ENCODE data around the gene MYOZ1. TPM values are rescaled to one million over a fixed set of nuclear protein-coding genes. Genes with fewer than 3 reads are reported as not detected.

MYOZ1 gene
- total and polyA plus RNA-seq, 2 of the 4 experiments (the other 2 are of a cell fraction) = 0.18 to 0.29 TPM

DNA sequence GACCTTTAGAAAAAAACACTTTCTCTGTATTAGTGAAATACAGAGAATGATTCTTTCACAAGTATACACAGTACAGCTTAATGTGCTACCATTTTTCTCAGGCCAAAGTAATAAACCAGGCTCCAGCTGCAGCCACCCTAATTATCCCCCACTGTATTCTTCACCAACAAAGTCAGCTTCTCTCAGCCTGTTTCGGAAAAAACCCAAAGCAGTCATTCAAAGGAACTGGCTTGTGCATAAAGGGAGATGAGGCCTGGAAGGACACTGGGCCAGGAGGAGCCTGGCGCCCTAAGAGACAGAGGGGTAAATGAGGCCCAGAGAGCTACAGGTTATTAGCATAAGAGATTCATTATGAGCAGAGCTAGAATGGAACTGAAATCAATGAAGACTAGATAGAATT is 59.4 kb downstream of the MYOZ1 start:
- DNase-seq = no peak
- no peaks in the 10 kb centered on the region; the same call in 1 of the 2 replicates for H3K9me1 ChIP-seq (ENCODE audit: insufficient read depth, low read length)
- POLR2A ChIA-PET (ENCODE audit: unreplicated experiment) = no interaction called here
- no peaks in the 10 kb centered on the region for H4K20me1 ChIP-seq (ENCODE audit: insufficient read depth, low read length)
- H3K9ac ChIP-seq (ENCODE audit: low read depth, low read length) = no peak overlapping the region
- peaks cover 4% of the 10 kb centered on the region for H3K4me1 ChIP-seq (ENCODE audit: control insufficient read depth, insufficient read depth, low read length)
- H3K56ac ChIP-seq (ENCODE audit: extremely low read depth, insufficient read depth, low read length) = no peak overlapping the region
- H3K79me1 ChIP-seq (ENCODE audit: low read depth in 1 of 2, low read length in 2 of 2) = peaks cover 0 to 6% of the 10 kb centered on the region in 2 experiments; a peak in 2 of 4 replicates
- H2BK15ac ChIP-seq (ENCODE audit: low read depth, low read length) = no peak overlapping the region
- dilution Hi-C loops (cut with HindIII; ENCODE audit: low sequenced_read_pairs, unreplicated experiment) = no loop called here
- no peak overlapping the region for H4K91ac ChIP-seq (ENCODE audit: insufficient read depth, low read depth, low read length)
- H4K5ac ChIP-seq (ENCODE audit: low read depth, low read length) = no peak overlapping the region
- no peaks in the 10 kb centered on the region for H3K36me3 ChIP-seq (ENCODE audit: control insufficient read depth, insufficient read depth, low read length)
- no peak overlapping the region for H3K14ac ChIP-seq (replicated peaks; ENCODE audit: low read depth, low read length)
- H2AK5ac ChIP-seq (ENCODE audit: low read depth, low read length) = no peak overlapping the region
- H3K4ac ChIP-seq (ENCODE audit: low read depth, low read length) = no peak overlapping the region
- H3K4me3 ChIP-seq (ENCODE audit: insufficient read depth, low read depth, low read length) = no peak overlapping the region
- H2BK120ac ChIP-seq (ENCODE audit: low read depth, low read length) = no peak overlapping the region
- in situ Hi-C loops (cut with MboI; ENCODE audit: low sequenced_read_pairs) = no loop called here
- WGBS, 2 experiments (ENCODE audit: extremely low coverage in 2 of 2, insufficient read length in 1 of 2) = 100% methylated on average over 1 of the region's 2 CpGs; no CpG with 5 or more reads in 1 of the 2 experiments
- no peak overlapping the region for H2BK20ac ChIP-seq (ENCODE audit: low read depth, low read length)
- H2BK5ac ChIP-seq (ENCODE audit: low read depth, low read length, poor library complexity, severe bottlenecking) = no peak overlapping the region
- no peak overlapping the region for H2AK9ac ChIP-seq (replicated peaks; ENCODE audit: low read depth, low read length, poor library complexity)
- intact Hi-C loops (cut with micrococcal nuclease) = no loop called here
- no peak overlapping the region for H3K4me2 ChIP-seq (ENCODE audit: low read depth, low read length)
- peaks cover 3% of the 10 kb centered on the region for H3K9me3 ChIP-seq (ENCODE audit: control insufficient read depth, insufficient read depth, low read length)
- H3K23ac ChIP-seq (ENCODE audit: low read depth, low read length) = no peak overlapping the region
- no TSS peak for BruUV-seq (replicated peaks)
- H2AFZ ChIP-seq (replicated peaks; ENCODE audit: low read length, poor library complexity) = no peak overlapping the region
- H4K8ac ChIP-seq (ENCODE audit: low read depth in 2 of 2, low read length in 2 of 2) = no peak overlapping the region
- H3K18ac ChIP-seq (ENCODE audit: low read depth, low read length) = no peak overlapping the region
- CTCF ChIA-PET = interaction anchor here (0.7 kb wide), 1 partner anchor 19 kb away, joined by 5 read pairs; no protein-coding TSS in a partner anchor
- H3K27ac ChIP-seq (ENCODE audit: insufficient read depth, low read length) = no peak overlapping the region
- TF ChIP-seq, protein P1, sequence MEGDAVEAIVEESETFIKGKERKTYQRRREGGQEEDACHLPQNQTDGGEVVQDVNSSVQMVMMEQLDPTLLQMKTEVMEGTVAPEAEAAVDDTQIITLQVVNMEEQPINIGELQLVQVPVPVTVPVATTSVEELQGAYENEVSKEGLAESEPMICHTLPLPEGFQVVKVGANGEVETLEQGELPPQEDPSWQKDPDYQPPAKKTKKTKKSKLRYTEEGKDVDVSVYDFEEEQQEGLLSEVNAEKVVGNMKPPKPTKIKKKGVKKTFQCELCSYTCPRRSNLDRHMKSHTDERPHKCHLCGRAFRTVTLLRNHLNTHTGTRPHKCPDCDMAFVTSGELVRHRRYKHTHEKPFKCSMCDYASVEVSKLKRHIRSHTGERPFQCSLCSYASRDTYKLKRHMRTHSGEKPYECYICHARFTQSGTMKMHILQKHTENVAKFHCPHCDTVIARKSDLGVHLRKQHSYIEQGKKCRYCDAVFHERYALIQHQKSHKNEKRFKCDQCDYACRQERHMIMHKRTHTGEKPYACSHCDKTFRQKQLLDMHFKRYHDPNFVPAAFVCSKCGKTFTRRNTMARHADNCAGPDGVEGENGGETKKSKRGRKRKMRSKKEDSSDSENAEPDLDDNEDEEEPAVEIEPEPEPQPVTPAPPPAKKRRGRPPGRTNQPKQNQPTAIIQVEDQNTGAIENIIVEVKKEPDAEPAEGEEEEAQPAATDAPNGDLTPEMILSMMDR (conservative IDR thresholded peaks at IDR 0.05; ENCODE audit: low read depth, low read length) = no peak
- no peak for TF ChIP-seq FOS (IDR thresholded peaks at IDR 0.05; ENCODE audit: low read depth, low read length)
- no peak for ATAC-seq (ENCODE audit: low read depth)
- H3K27me3 ChIP-seq (ENCODE audit: control insufficient read depth, insufficient read depth, low read length) = no peaks in the 10 kb centered on the region

Other genes with a start within 250 kb of the MYOZ1 start
- gene ANXA7, start 227.4 kb downstream of the MYOZ1 start, total RNA-seq (2012; rRNA removed) = 102 and 120 TPM in 2 replicates
- 77.2 and 77.4 TPM in 2 replicates for gene ANXA7, start 227.4 kb downstream of the MYOZ1 start, polyA plus RNA-seq (2012; rRNA removed)
- gene MSS51, start 207.9 kb downstream of the MYOZ1 start, total RNA-seq (2012; rRNA removed) = 1.1 TPM in 2 replicates
- gene MSS51, start 207.9 kb downstream of the MYOZ1 start, polyA plus RNA-seq (2012; rRNA removed) = 1.3 and 1.8 TPM in 2 replicates
- gene PPP3CB, start 145.4 kb downstream of the MYOZ1 start, total RNA-seq (2012; rRNA removed) = 22.9 and 40.0 TPM in 2 replicates
- 26.4 and 36.4 TPM in 2 replicates for gene PPP3CB, start 145.4 kb downstream of the MYOZ1 start, polyA plus RNA-seq (2012; rRNA removed)
- 7.9 and 8.9 TPM in 2 replicates for gene USP54, start 50.1 kb downstream of the MYOZ1 start, total RNA-seq (2012; rRNA removed)
- 4.0 and 4.5 TPM in 2 replicates for gene USP54, start 50.1 kb downstream of the MYOZ1 start, polyA plus RNA-seq (2012; rRNA removed)
- gene SYNPO2L, start 14.6 kb upstream of the MYOZ1 start, total RNA-seq (2012; rRNA removed) = under 0.01 and 0.18 TPM in 2 replicates
- 0.62 and 0.75 TPM in 2 replicates for gene SYNPO2L, start 14.6 kb upstream of the MYOZ1 start, polyA plus RNA-seq (2012; rRNA removed)
- gene AGAP5, start 56.6 kb upstream of the MYOZ1 start, total RNA-seq (2012; rRNA removed) = 1.4 and 1.8 TPM in 2 replicates
- gene AGAP5, start 56.6 kb upstream of the MYOZ1 start, polyA plus RNA-seq (2012; rRNA removed) = 4.1 TPM in 2 replicates
- gene SEC24C, start 102.9 kb upstream of the MYOZ1 start, total RNA-seq (2012; rRNA removed) = 66.4 and 74.2 TPM in 2 replicates
- gene SEC24C, start 102.9 kb upstream of the MYOZ1 start, polyA plus RNA-seq (2012; rRNA removed) = 84.2 and 88.9 TPM in 2 replicates
- gene CHCHD1, start 140.6 kb upstream of the MYOZ1 start, total RNA-seq (2012; rRNA removed) = 11.5 and 13.9 TPM in 2 replicates
- 21.0 and 24.9 TPM in 2 replicates for gene CHCHD1, start 140.6 kb upstream of the MYOZ1 start, polyA plus RNA-seq (2012; rRNA removed)
- 16.8 and 16.9 TPM in 2 replicates for gene ZSWIM8, start 144.1 kb upstream of the MYOZ1 start, total RNA-seq (2012; rRNA removed)
- 103 and 119 TPM in 2 replicates for gene ZSWIM8, start 144.1 kb upstream of the MYOZ1 start, polyA plus RNA-seq (2012; rRNA removed)
- gene NDST2, start 170.1 kb upstream of the MYOZ1 start, total RNA-seq (2012; rRNA removed) = 5.6 TPM in 2 replicates
- 14.6 and 16.5 TPM in 2 replicates for gene NDST2, start 170.1 kb upstream of the MYOZ1 start, polyA plus RNA-seq (2012; rRNA removed)
- 18.9 and 20.4 TPM in 2 replicates for gene CAMK2G, start 233.1 kb upstream of the MYOZ1 start, total RNA-seq (2012; rRNA removed)
- gene CAMK2G, start 233.1 kb upstream of the MYOZ1 start, polyA plus RNA-seq (2012; rRNA removed) = 24.0 and 25.4 TPM in 2 replicates

All from IMR-90 (cell line).